NCI-H1105 (cell line): ENCODE measurements around the gene TANC1.
A peak's percentile ranks its signal among the peaks of the same experiment; 100 is the strongest.
"Not testable (repeated sequence)": the region's sequence is repeated elsewhere in the genome, so short reads cannot be mapped to it uniquely, and the experiment has no call there.

Source experiments
- DNase-seq: peaks from one replicate; lab custom pipeline; 2025; lab: John Stamatoyannopoulos, UW

Gene TANC1

DNA sequence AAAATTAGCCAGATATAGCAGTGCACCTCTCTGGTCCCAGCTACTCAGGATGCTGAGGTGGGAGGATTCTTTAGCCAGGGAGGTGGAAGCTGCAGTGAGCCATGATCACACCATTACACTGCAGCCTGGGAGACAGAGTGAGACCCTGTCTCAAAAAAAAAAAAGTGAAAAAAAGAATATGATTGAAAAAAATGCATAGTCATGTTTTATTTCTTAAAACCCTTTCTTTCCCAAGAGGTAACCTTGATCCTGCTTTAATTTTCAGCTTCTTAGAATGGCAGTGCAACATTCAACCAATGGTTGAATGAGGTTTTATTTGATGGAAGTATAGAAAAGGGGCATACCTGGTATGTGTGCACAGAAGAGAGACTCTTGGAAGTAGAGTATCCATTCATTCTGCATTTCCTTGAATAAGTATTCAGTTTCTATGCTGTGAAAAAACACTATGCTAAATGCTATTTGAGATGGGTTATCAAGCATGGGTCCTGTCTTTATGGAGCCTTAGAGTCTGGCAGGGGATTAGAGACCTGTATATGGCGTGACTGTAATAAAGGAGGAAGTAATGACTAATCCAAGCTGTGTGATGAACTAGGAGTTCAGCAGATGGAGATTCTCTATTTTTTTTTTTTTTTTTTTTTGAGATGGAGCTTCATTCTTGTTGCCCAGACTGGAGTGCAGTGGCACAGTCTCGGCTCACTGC is 171.8 kb downstream of the TANC1 start:
- no peak for DNase-seq

DNA sequence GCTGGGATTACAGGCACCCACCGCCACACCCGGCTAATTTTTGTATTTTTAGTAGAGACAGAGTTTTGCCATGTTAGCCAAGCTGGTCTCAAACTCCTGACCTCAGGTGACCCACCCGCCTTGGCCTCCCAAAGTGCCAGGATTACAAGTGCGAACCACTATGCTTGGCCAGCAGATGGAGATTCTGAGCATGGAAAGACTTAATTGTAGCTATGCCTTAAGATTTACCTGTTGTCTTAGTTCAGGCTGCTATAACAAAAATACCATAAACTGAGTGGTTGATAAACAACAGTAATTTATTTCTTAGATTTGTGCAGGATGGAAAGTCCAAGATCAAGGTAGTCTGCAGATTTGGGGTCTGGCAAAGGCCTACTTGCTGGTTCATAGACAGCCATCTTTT is 172.4 kb downstream of the TANC1 start:
- DNase-seq: not testable (repeated sequence)

DNA sequence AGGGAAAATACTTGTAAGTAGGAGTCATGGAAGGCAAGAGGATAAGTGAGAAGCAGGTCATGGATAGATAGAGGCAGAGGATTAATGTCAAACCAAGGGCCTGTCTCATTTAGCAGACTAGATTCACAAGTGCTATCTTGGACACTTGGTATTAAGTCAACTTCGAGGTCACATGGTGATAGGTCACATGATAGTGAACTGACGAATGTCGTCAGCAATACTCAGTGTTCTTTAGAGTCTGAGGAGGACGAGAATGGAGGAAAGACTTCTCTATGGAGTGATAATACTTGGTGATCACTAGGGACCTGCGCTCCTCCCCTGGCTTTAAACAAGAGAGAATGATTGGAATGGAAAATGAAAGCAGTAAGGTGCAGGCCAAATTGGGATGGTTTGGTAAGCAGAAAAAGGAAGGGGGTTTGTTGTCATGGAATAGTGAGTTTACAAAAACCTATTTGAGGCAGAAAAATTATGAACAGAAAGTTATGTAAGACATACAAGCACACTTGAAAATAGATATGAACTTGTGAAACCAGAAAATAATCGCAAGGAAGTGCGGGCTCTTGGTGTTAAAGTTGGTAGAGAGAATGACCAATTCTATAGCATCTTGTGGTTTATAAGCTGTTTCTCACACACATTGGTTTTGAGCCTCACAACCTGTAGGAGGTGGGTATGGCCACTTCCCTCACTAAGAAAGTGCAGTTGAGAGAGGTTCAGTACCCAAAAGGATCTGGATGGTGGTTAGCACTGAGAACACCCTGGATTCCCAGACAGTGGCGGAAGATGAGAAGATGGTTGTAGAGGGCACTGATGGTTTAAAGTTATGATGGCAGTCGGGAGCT is 176.6 kb downstream of the TANC1 start:
- no peak for DNase-seq

DNA sequence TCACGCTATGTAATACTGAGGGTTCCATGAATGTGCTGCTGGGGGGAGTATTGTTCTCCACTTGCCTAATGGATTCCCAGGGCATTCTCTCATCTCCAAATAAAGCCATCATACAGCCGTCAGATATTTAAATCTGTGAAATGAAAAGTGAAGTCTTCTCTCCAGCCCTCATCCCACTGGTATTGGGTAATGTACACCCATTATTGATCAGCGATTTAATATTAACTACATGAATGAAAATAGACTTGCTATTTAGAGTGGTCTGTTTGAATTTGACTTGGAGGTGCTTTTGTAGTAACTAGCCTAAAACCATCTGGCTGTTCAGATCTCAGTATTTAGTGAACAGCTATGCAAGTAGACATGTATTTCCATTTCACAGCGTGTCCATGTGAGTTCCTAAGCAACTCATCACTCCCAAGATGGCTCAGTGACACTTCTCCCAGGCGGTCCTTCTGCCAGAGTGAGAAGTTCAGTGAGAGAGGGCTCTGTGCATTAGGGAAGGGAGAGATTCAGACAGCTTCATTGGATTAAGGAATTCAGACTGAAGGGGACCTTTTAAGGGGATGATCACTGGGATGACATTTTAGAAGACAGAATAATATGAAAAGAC is 177.4 kb downstream of the TANC1 start:
- no peak for DNase-seq

DNA sequence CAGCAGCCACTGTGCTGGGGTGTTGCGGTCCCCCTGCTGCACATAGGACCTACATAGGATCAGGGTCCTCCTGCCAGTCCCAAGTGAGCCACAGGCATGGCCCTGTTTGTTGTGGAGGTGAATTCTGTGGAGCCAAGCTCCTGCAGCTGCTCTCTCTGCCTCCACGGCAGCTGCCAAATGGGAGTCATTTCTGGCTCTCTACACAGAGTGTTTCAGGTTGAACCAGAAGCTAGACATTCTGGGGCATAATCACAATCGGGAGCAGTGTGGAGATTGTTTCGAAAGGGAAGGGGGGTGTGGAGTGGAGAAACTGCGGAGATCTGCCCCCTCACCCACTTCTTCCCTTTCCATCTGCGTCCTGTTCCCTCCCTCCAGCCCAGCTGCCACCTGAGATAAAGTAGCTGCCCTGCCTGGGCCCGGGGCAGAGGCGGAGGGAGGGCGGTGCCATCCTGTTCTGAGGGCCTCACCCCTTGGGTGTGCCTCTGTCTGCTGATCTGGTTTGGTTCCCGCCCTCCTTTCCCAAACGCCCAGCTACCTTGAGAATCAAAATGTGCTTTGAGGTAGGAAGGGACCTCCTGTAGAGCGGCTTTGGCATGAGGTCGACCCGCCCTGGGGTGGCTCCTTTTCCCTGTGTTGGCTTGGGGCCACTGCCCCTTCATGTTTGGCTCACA is 178.7 kb downstream of the TANC1 start:
- peak; percentile 49 for DNase-seq

DNA sequence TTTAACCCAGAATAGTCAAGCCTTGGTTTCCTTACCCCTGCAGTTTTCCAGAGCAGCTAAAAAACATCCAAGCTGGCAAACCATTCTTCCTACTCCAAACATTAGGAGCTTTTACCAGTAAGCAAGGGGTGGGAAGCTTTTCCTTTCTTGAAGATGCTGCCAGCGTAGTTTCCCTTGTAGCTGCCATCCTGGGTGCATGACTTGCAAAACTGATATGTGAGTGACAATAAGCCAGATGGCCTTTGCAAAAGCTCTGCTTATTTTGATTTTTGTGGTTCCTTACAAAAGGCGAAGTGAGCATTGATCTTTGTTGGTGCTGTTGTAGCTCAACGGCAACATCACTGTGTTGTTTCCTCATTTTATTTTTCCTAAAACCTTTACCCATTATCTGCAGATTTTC is 179.2 kb downstream of the TANC1 start:
- no peak for DNase-seq

DNA sequence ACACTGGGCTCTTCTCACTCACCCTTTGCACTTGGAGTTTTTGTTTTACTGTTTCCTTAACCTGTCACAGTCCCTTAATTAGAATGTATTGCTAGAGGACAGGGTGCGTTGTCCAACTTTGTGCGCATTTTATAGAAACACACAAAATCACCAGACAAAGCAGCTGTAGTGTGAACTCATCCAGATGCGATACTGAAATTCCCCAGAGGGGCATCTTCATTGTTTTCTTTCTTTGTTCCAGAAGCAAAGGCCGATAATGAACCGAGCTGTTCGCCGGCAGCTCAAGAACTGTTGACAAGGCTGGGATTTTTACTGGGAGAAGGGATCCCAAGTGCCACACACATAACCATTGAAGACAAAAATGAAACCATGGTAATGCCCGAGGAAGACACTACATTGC is 180.5 kb downstream of the TANC1 start:
- DNase-seq: no peak

DNA sequence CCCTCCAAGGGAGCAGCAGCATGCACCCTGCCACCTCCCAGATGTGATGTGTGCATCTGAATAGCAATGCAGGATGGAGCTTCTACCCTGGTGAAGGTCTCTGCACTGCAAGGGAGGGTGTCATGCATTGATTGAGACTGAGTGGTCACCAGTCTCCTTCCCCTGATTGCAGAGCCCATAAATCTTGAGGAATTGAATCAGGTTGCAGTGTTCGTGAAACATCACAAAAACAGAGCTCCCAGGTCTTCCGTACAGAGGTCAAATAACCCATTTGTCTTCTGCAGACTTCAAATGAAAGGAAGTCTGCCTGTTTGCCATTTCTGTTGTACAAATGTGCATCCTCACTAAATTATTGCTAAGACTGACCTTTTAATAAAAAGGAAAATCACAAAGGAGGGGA is 181.3 kb downstream of the TANC1 start:
- no peak for DNase-seq

DNA sequence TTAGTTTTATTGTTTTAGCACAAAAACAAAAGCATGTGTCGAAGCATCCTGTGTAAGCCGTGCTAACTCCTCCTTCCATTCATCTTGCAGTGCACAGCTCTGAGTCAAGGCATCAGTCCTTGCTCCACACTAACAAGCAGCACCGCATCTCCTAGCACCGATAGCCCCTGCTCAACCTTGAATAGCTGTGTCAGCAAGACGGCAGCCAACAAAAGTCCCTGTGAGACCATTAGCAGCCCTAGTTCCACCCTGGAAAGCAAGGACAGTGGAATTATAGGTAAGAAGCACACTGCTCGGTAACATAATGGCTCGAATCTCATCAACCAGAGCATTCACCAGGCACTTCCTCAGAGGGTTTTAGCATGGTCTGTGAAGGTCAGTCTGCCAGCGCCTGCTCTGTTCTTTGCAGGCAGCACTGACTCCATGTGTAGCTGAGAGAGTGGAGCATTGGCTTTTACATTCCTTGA is 181.9 kb downstream of the TANC1 start:
- no peak for DNase-seq

DNA sequence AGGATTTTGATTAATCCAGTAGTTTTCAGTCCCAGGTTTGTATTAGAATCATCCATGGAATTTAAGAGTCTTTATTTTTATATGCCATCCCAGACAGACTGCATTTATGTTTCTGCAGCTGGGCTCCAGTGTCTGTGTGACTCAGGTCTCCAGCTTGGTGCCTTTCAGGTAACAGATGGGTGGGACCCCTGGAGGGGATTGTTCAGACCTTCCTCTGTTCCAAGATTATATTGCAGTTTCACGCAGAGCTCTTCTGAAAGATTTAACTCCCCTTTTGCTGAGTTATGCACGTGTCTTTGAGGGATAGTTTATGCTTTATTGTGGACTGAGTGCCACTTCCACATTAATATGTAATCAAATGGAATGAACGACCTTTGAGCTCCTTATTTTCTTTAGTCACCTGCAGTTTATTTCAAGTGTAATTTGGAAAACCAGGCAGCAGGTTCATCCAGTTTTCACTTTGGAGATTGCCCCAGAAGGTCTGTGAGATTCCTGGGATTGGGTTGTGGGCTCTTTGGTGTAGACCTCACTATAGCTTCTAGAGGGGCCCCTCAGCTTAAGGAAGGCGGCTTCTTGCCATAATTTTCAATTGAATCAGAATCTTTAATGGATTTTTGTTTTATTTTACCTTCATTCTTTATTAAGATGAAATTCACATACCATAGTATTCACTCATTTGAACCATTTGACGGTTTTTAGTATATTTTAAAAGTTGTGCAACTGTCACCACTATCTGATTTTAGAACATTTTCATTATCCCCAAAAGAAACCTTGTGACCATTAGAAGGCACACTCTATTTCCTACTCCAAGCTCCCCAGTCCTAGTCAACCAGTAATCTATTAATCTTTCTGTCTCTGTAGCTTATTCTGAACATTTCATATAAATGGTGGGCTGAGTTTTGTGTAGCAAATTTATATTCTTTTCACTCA is 183.0 kb downstream of the TANC1 start:
- DNase-seq: no peak

DNA sequence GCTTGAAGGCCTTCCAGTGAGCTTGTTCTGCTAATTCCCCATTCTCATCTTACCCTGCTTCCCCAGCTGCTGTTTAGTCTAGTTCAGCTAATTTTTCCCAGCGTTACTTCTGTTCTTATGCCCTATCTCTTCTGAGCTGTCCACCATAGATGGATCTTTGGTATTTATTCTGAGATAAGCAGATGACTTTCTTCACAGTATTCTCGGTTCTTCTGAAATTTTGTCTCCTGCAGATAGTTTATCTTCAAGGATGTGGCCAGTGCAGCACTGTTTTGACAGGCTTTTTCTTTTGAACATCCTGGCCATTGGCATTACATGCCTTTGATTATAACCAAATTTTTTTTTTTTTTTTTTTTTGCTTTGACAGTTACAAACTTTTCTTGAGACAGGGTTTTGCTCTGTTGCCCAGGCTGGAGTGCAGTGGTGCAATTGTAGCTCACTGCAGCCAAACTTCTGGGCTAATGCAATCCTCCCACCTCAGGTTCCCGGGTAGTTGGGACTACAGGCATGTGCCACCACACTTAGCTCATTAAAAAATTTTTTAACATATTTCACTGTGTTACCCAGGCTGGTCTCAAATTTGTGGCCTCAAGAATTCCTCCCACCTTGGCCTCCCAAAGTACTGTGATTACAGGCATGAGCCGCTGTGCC is 183.8 kb downstream of the TANC1 start:
- DNase-seq: no peak

DNA sequence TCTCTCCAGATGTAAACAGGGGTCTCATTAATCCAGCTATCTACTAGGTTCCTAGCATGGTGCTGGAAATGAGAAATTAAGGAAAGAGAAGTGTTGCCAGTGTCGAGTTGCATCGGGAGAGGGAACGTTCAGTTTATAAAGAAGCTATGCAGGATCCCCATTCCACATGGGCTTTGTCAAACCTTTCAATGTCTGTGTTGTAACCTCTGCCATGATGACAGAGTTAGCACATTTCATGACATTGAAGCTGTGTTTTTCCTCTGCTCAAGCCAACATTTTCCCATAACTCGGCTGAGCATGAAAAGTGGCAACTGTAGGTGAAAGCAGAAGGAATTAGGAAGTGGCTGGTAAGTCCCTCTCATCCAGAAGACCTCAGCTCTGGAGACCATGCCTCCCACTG is 184.6 kb downstream of the TANC1 start:
- DNase-seq: no peak

DNA sequence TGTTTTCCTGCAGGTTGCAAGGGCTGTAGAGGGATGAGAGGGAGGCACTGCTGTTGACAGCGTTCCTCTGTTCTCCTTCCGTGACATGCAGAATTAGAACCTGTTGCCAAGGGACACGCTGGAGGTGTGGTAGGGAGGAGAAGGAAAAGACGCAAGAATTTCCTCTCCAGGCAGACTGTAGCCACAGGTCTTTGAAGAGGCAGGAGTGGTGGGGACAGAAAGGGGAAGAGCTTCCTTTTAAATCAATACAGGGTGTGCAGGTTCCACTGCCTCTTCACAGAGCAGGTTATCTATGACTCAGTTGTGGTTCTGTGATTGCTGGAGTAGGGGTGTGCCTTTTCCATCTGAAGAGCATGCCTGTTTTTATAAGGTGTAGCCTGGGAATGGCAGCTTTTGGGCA is 185.0 kb downstream of the TANC1 start:
- no peak for DNase-seq

DNA sequence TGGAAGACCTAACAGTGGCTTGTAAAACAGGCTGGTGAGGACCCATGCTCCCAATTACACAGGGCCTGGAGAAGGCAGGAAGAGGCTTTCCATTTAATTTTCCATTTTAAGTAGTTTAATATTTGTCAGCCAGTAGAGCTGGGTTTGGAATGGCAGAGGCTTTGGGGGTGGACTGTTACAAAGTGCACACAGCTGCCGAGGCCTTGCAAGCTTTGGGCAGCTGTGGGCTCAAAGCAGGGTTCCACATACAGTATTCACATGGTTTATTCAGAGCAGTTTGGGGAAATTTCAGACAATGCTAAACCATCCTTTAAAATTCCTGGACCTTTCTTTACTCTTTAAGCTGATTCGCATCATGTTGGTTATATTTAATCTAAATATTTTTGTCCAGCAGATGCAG is 185.5 kb downstream of the TANC1 start:
- no peak for DNase-seq

DNA sequence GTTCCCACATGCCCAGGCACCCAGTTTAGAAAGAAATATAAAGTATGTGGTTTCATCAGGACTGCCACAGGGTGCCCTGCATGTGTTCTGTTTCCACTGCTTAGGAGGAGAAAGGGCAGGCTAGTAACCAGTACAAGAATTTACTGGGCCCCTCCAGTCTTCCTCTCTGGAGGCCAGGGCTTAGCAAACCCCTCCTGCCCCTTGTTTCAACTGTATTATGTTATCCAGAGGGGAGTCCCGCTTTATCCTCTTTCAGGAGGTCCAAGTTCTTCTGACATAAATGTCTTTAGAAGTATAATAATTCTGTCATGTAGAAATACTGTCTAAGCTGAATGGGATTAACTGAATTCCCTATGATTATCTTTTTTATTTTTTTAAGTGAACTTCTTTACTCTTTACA is 185.9 kb downstream of the TANC1 start:
- no peak for DNase-seq

DNA sequence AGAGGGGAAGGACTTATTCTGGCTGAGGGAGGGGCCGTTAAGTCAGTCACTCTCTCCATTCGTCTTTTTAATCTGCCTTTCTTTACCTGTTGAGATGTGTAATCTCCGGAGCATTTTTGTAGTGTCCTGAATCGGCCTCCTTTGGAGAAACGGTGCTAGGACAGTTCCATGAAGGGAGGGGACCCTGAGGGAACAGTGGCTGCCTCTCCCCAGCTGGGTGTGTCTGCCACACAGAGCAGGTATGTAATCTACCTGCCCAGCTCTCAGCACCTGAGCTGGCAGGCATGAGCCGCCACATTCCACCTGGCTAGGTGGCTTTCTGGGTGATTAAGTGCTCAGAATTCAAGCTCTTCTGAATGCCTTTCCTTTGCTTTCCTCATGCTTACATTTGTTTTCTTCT is 186.9 kb downstream of the TANC1 start:
- DNase-seq: no peak

DNA sequence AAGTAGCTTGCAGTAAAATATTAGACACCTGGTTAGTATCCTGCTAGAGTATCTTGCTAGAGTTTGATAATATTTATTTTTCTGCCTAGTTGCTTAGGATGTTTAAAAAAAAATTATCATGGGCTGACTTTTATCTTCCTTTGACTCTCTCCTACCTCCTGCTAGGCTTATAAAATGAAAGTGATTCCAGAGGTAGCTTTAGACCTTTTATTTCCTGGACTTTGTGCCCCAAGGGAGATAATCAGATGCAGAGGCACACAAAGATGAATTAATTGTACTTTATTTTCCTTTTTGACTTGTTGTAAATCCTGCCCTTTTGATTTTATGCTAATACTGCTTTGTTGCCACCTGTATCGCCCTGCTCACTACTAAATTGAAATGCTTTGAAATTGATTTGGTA is 187.4 kb downstream of the TANC1 start:
- no peak for DNase-seq

DNA sequence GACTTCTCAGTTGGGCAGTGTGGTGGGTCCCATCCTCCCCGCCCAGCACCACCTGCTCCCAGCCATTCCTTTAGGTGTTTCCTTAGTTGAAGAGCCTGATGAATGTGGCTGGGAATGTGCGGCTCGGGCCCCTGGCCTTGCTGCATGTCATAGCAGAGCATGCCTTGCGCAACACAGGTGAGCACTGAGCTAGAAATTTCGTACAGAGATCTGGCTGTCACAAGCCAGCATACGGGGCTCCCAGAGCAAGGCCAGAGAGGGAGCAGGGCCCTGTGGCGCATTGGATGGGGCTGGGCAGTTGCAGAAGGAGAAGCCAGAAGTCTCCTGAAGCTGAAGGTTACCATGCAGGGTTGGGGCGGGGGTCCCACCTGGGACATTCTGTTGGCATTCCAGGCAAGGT is 188.4 kb downstream of the TANC1 start:
- DNase-seq: no peak

DNA sequence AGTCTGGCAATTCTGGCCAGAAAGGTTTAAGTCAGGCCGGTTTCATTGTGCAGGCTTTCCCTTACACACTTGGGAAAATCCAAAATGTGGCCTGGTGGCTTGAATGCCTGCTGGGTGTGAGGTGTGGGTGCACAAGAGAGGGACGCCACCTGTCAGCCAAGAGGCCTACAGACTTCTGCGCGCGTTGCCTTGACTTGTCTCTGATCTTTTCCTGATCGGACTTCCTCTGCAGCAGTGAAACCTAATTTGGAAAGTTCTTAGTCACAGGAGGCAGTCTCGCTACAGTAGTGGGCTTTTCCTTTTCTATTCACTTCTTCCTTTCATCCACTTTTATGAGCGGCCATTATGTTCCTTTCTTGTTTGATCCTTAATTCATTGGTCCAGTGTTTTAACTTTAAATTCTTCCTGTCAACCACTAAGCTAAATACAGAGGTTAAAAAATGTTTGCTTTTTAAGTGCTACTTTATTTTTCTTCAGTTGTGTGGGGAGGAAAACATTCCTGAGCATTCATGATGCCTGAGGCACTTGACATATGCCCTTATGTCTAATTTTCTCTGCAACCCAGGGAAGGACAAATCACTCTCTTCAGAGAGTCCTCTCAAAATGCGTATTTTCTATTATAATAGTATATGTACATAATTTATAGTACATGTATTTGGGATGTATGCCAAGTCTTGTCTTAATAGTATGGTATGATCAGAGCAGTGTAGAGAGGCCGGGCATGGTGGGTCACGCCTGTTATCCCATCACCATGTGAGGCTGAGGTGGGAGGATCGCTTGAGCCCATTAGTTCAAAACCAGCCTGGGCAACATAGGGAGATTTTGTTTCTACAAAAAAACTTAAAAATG is 189.1 kb downstream of the TANC1 start:
- no peak for DNase-seq

DNA sequence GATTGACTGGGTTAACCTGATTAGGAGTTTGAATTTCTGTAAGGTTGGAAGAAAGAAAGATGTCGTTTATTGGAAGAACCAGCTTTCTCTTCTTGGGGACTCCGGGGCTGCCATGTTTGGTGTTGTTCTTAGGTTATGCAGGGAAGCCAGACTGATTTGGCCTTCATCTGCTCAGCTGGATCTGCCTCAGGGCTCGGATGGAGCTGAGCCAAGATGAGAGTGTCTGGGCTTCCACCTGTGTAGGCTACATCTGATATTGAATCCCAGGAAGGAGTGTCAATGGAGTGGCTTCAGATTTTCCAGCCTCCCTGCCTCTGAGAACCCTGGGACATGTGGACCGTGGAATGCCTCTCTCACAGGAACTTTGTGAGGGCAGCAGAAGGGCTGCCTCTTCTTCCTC is 192.0 kb downstream of the TANC1 start:
- DNase-seq: no peak
